Inflammatory macrophage treated with lipopolysaccharide for 4 hours (primary cell): ENCODE measurements around the gene CMBL.
A peak's percentile ranks its signal among the peaks of the same experiment; 100 is the strongest.
"Not testable (repeated sequence)": the region's sequence is repeated elsewhere in the genome, so short reads cannot be mapped to it uniquely, and the experiment has no call there.

ENCODE experiments used
- DNase-seq: peaks from one replicate; pipeline ENCODE4 v3.0.0-alpha.2; 2020

Gene CMBL

DNA sequence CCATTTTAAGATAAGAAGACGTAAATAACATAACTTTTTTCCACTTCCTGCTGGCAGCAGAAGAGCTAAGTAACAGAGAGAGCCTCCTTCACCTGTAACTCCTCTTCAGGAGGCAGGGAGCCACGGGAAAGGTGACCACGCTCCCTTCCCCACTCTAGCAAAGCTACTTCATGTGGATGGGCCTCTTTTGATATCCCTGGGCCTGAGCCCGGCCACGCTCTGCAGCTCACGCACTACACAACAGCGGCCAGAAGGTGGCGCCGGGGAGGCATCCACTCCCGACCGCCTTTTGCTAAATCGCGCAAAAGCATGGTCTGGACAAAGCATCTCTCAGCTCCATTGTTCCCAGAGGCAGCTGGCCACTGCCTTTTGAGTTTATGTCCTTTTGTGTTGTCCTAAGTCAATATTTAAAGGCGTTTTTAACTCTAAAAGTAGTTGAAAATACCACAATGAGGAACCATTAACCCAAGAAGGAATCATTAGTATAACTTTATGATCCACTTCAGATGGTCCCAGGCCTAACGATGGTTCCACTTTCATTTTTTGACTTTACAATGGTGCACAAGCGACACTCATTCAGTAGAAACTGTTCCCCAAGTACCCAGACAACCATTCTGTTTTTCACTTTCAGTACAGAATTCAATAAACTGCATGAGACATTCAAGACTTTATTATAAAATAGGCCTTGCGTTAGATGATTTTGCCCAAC, 23.6 kb downstream of the CMBL start:
- DNase-seq: peak; percentile 68

DNA sequence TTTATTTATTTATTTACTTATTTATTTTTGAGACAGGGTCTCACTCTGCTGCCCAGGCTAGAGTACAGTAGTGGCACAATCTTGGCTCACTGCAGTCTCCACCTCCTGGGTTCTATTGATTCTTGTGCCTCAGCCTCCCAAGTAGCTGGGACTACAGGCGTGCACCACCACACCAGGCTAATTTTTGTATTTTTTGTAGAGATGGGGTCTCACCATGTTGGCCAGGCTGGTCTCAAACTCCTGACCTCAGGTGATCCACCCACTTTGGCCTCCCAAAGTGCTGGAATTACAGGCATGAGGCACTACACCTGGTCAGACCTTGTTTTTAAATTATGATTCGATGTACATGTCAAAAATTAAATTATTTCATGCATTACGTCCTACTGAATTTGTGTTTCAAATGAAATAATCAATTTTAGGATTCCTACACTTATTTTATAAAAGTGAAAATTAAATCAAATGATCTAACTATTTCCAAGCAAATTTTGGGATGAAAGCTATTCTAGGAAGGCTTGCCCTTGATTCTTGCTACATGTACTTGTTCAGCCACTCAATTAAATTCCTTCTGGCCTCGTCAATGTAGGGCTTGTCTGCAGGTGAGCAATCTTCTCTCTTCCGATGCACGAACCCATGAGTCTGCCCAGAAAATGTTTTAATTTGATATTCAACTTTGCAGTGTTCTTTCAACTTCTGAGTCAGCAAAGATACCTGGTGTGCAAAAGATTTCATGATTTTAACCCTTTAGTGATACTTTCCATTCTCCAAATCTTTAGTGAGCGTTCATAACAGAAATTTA, 27.6 kb downstream of the CMBL start:
- DNase-seq: no peak

GRCh38 chr5:10279328-10279727, 28.4 kb downstream of the CMBL start:
- DNase-seq: no peak

GRCh38 chr5:10278658-10279279, 28.9 kb downstream of the CMBL start:
- no peak for DNase-seq

- no peak for DNase-seq
Measured at GRCh38 chr5:10277773-10278630, 29.7 kb downstream of the CMBL start.

DNA sequence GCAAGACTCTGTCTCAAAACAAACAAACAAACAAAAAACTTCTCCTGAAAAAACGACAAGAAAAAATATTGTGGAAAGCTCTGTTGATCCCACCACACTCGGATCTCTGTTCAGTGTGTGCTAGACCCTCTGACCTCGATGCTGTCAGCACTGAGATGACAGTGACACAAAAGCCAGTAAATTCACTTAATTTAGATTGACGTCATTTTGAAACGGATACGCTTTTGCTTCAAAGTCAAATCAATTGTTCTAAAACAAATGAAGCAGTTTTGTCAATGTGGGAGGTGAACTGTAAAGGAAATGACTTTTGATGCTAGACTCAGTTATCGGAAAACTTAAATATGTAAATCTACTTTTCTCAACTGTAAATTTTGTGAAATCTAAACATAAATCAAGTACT, 31.0 kb downstream of the CMBL start:
- no peak for DNase-seq

GRCh38 chr5:10275991-10276390, 31.7 kb downstream of the CMBL start:
- DNase-seq: no peak

DNA sequence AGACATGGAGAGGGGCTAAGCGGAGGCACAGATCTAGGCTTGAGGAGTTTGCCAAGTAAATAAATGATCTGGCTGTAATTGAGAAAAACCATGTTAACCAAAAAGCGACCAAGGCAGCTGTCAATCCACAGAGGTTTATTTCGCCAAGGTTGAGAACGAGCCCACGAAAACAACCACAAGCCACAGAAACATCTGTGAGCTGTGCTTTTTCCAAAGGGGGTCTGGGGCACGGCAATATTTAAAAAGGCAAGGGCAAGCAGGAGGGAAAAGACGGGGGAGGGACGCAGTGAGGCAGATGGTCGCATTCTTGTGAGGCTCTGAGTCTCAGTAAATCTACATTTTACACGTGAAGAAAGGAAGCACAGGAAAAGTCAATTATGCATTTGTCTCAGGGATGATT, 32.2 kb downstream of the CMBL start:
- no peak for DNase-seq

DNA sequence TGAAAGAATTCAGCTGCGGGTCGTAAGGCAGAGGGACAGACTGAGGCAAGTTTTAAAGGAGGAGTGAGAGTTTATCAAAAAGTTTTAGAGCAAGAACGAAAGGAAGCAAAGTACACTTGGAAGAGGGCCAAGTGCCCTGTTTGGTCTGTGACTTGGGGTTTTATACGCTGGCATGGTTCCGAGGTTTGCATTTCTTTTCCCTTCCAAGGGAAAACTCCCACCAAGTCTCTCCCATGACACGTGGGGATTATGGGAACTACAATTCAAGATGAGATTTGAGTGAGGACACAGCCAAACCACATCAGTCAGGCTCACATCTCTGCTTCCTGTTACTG, 34.9 kb downstream of the CMBL start:
- DNase-seq: not testable (repeated sequence)

- DNase-seq: no peak
Measured at GRCh38 chr5:10272053-10272874, 35.4 kb downstream of the CMBL start.

DNA sequence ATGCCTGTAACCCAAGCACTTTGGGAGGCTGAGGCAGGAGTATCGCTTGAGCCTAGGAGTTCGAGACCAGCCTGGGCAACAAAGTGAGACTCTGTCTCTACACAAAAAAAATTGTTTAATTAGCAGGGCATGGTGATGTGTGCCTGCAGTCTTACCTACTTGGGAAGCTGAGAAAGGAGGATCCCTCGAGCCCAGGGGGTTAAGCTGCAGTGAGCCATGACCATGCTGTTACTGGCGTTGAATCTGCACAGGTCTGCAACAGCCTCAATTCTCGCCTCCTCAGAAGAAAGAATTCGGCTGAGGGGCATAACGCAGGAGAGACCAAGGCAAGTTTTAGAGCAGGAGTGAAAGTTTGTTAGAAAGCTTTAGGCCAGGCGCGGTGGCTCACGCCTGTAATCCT, 39.6 kb downstream of the CMBL start:
- no peak for DNase-seq

DNA sequence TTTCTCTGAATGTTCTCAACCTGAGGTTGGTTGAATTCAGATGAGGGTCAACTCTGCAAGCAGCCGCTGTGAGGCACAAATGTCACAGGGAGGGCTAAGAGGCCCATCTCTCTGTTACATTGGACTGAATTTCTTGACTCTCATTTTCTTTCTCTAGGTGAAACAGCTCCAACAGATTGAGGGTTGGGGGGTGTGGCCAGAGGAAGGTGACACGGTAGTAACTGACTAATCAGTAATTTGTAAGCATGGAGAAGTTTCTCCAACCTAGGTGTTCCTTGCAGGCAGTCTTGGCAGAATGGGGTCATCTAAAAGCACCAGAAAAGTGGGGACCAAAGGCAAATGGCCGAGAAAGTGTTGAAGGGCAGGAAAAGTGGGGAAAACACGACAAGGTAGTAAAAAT, 40.9 kb downstream of the CMBL start:
- DNase-seq: no peak

DNA sequence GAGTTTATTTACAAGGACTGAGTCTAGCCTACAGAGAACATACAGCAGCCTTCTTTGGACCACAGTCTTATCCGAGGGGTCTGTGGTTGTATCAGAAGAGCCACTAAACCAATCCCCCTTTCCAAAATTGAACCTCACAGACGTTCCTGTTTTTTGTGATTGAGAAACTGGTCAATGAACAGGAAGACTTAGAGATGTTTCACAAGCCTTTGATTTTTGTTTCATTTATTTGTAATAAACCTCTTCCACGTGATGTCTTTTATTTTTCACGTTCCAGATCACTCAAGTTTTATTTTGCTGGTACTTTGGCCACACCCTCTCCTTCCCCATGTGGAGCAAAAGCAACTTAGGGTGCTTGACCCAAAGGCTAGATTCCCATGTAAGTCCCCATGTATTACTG, 41.6 kb downstream of the CMBL start:
- peak; percentile 77 for DNase-seq

DNA sequence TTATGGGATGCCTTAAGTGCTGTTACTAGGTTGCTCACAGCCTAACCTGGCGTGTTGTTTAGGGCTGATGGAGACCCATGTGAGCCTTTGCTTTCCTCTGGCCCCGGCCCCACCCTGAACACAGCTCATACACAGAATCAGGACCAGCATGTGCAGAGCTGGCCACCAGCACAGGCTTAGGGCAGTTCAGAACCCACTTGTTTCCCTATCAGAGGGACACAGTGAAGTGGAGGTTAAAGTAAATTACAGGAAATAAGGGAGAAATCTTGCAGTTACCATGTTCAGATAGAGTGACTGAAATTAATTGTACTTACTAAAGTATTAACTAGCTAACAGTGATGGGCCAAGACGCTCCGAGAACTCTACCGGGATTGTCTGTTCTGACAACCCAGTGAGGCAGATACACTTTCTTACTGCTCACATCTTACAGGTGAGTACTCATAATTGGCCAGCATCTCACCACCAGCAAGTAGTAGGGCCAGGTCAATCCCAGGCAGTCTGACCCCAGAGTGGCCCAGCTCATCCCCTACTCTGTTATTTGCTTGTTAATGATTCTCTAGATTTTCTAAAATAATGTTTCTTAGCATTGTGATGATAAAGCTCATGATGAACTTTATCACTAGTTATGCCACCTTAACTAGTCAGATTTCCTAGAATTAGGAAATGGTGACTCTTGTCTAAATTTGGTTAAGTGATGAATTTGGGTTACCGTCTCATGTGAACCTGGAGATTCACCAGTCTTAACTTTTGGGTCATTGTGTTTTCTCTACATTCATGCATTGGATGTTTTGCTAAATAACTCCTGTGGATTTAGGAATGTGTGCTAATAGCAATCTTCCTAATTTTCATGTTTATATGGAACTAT, 42.2 kb downstream of the CMBL start:
- DNase-seq: no peak

DNA sequence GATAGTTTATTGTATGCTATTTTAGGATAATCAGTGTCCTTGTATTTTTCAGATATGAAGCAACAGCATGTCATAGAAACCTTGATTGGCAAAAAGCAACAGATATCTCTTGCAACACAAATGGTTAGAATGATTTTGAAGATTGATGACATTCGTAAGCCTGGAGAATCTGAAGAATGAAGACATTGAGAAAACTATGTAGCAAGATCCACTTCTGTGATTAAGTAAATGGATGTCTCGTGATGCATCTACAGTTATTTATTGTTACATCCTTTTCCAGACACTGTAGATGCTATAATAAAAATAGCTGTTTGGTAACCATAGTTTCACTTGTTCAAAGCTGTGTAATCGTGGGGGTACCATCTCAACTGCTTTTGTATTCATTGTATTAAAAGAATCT, 43.1 kb downstream of the CMBL start:
- peak; percentile 91 for DNase-seq

DNA sequence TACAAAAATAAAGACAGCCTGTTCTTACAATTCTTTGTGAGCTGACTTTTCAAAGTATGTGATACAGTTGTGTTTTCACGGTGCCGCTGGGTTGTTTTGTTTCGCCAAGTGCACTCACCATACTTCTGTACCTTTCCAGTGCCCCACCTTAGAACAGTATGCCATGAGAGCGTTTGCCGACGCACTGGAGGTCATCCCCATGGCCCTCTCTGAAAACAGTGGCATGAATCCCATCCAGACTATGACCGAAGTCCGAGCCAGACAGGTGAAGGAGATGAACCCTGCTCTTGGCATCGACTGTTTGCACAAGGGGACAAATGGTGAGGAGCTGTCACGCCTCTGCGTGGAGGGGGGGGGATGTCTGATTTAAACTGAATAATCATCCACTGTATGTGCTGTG, 44.7 kb downstream of the CMBL start:
- no peak for DNase-seq

DNA sequence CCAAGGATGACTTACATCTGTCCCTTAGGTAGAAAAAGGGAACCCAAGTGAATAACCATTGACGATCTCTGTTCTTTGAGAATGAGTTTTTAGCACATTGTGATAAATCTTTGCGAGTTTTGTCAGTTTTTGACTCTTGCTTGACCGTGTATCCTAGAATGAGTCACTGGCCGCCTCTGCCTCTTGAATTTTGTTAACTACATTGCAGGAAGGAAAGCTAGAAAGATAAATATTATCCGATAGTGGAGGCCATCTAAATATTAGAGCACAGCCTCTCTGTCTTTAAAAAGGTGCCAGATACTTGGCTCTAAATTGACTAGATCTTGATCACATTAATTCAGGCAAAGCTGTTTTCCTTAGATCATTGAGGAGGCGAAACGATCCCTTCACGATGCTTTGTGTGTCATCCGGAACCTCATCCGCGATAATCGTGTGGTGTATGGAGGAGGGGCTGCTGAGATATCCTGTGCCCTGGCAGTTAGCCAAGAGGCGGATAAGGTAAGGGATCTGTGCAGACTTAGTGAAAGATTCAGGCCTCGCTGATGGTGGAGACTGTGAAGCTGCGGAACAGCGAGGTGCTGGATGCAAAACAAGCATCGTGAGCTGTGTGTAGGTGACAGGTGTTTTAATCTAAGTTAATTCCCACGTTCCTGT, 45.5 kb downstream of the CMBL start:
- DNase-seq: no peak

- no peak for DNase-seq
Measured at GRCh38 chr5:10261065-10261464, 46.6 kb downstream of the CMBL start.

- no peak for DNase-seq
Measured at GRCh38 chr5:10259899-10260298, 47.8 kb downstream of the CMBL start.

GRCh38 chr5:10257870-10258269, 49.8 kb downstream of the CMBL start:
- no peak for DNase-seq

DNA sequence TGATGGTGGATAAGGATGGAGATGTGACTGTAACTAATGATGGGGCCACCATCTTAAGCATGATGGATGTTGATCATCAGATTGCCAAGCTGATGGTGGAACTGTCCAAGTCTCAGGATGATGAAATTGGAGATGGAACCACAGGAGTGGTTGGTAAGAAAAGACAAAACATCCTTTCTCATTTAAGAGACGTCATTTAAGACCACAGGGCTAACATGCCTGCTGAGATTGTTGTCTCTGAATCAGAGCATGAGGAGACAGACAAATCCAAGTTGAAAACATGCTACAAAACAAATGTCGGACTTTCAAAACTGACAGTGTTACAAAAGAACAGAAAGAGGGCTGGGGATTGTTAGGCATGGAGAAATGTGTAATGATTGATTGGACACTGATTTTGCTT, 53.0 kb downstream of the CMBL start:
- no peak for DNase-seq
